Activated CD4-positive, alpha-beta T cell treated with anti-CD3 and anti-CD28 coated beads for 36 hours (primary cell): ENCODE measurements around the gene GPR107. TPM values are rescaled to one million over a fixed set of nuclear protein-coding genes. Genes with fewer than 3 reads are reported as not detected.
"Not testable (repeated sequence)": the region's sequence is repeated elsewhere in the genome, so short reads cannot be mapped to it uniquely, and the experiment has no call there.

Experiments
- ATAC-seq: fragments of 200-7000 bp; cut with Tn5 transposase; one replicate; pipeline ENCODE4 v1.10.0; 2021; ENCODE audit warnings: mild to moderate bottlenecking, moderate library complexity
- CTCF ChIA-PET: fragments of 350-600 bp; sonication (Branson Sonifier 250); formaldehyde crosslinking; loops from one replicate; lab custom pipeline; 2021; ENCODE audit warnings: antibody characterized with exemption; lab: Charles Lee
- POLR2A ChIA-PET: fragments of 350-600 bp; sonication (Branson Sonifier 250); formaldehyde crosslinking; loops from one replicate; lab custom pipeline; 2021; ENCODE audit warnings: antibody characterized with exemption, inconsistent platforms; lab: Charles Lee
- DNase-seq: peaks from one replicate; pipeline ENCODE4 v3.0.0-alpha.2; 2020
- H3K27ac Mint-ChIP-seq: one replicate; pipeline ENCODE4 v1.8.0; 2021; ENCODE audit warnings: mixed read lengths
- H3K27me3 Mint-ChIP-seq: one replicate; pipeline ENCODE4 v1.8.0; 2021; ENCODE audit warnings: mixed read lengths
- H3K36me3 Mint-ChIP-seq: one replicate; pipeline ENCODE4 v1.8.0; 2021; ENCODE audit warnings: low read depth, mixed read lengths
- H3K4me1 Mint-ChIP-seq: one replicate; pipeline ENCODE4 v1.8.0; 2021; ENCODE audit warnings: mixed read lengths
- H3K4me3 Mint-ChIP-seq: one replicate; pipeline ENCODE4 v1.8.0; 2021; ENCODE audit warnings: mild to moderate bottlenecking, moderate library complexity, mixed read lengths
- H3K9me3 Mint-ChIP-seq: one replicate; pipeline ENCODE4 v1.8.0; 2021; ENCODE audit warnings: low read depth, mixed read lengths
- intact Hi-C, 2 experiments: fragments of 100-400 bp; cut with DNase I in 1 of 2; cut with micrococcal nuclease in 1 of 2; formaldehyde crosslinking; loops; one replicate each; pipeline versions ENCODE4 v1.14.2 to v1.15.1; 2022 to 2024; cut with DNase I, micrococcal nuclease
- total RNA-seq, 2 experiments: library from RNA; stranded (reverse); gene quantifications; one replicate each; pipeline ENCODE4 v1.2.3, GENCODE V29; 2021

Gene GPR107
- 10 to 100 TPM; 17.7 to 19.7 TPM for total RNA-seq

- peak within 1 kb of the TSS; percentile 86 for H3K27ac Mint-ChIP-seq
- H3K4me1 Mint-ChIP-seq = peaks cover 30% of the 10 kb centered on the region
- intact Hi-C loops = loop anchor here in 1 of 2 experiments (1.0 to 10.0 kb wide), 6 partner anchors 10 to 409 kb away; partner anchors contain the start of genes ASB6, FNBP1 and TOR1A
- peak within 1 kb of the TSS; percentile 94 for H3K4me3 Mint-ChIP-seq
- CTCF ChIA-PET = interaction anchor here (0.8 to 2.4 kb wide), 6 partner anchors 13 to 169 kb away, joined by 3 to 12 read pairs (median 4); no protein-coding TSS in a partner anchor
- no peaks in the 10 kb centered on the region for H3K27me3 Mint-ChIP-seq
- peaks cover 7% of the 10 kb centered on the region for H3K36me3 Mint-ChIP-seq
- DNase-seq = peak; percentile 91
- POLR2A ChIA-PET = interaction anchor here (0.5 to 1.3 kb wide), 7 partner anchors 15 to 169 kb away, joined by 3 to 4 read pairs (median 3); no protein-coding TSS in a partner anchor
- no peaks in the 10 kb centered on the region for H3K9me3 Mint-ChIP-seq
- peak; percentile 90 for ATAC-seq
Observed at GRCh38 chr9:130053504-130054324, at the start of gene GPR107. Gene GPR107, plus strand, starts transcription at chr9:130053906. Its CDS starts 27 bp downstream, at chr9:130053933.

GRCh38 chr9:130003943-130004552 lies 49.7 kb upstream of the GPR107 start:
- Mint-ChIP-seq H3K36me3 (peaks cover 57% of the 10 kb centered on the region), H3K27ac (peak overlapping the region; percentile 37), H3K4me3 (no peak overlapping the region), H3K27me3 (no peaks in the 10 kb centered on the region), H3K4me1 (peaks cover 74% of the 10 kb centered on the region), H3K9me3 (no peaks in the 10 kb centered on the region)
- no peak for ATAC-seq
- DNase-seq = no peak
- ChIA-PET CTCF (no interaction called here), POLR2A (interaction anchor here (0.6 to 0.9 kb wide), 2 partner anchors 13 to 31 kb away, joined by 3 to 6 read pairs; no protein-coding TSS in a partner anchor)
- intact Hi-C loops = no loop called here

GRCh38 chr9:130006952-130007351 lies 46.8 kb upstream of the GPR107 start:
- not testable (repeated sequence) for H3K9me3 Mint-ChIP-seq, ATAC-seq, DNase-seq, H3K27me3 Mint-ChIP-seq
- H3K36me3 Mint-ChIP-seq = peaks cover 63% of the 10 kb centered on the region
- ChIA-PET CTCF (interaction anchor here (1.1 to 2.2 kb wide), 3 partner anchors 8 to 14 kb away, joined by 3 to 6 read pairs (median 4); no protein-coding TSS in a partner anchor), POLR2A (interaction anchor here (0.6 to 1.5 kb wide), 7 partner anchors 11 to 118 kb away, joined by 3 to 7 read pairs (median 4); no protein-coding TSS in a partner anchor)
- intact Hi-C loops = loop anchor here (1.0 kb wide), 1 partner anchor 12 kb away; no protein-coding TSS in a partner anchor
- peak overlapping the region; percentile 89 for H3K27ac Mint-ChIP-seq
- peak overlapping the region; percentile 35 for H3K4me3 Mint-ChIP-seq
- H3K4me1 Mint-ChIP-seq = peaks cover 78% of the 10 kb centered on the region

GRCh38 chr9:130008538-130008937 lies 45.2 kb upstream of the GPR107 start:
- H3K4me1 Mint-ChIP-seq = peaks cover 86% of the 10 kb centered on the region
- H3K9me3 Mint-ChIP-seq = peaks cover 6% of the 10 kb centered on the region
- peak overlapping the region; percentile 6 for H3K4me3 Mint-ChIP-seq
- ChIA-PET POLR2A (interaction anchor here (0.6 to 2.4 kb wide), 6 partner anchors 8 to 120 kb away, joined by 3 to 13 read pairs (median 3); no protein-coding TSS in a partner anchor), CTCF (interaction anchor here (0.5 to 2.2 kb wide), 11 partner anchors 8 to 123 kb away, joined by 3 to 7 read pairs (median 3); no protein-coding TSS in a partner anchor)
- DNase-seq (no peak), ATAC-seq (no peak)
- no peaks in the 10 kb centered on the region for H3K27me3 Mint-ChIP-seq
- intact Hi-C loops = no loop called here
- peak overlapping the region; percentile 89 for H3K27ac Mint-ChIP-seq
- H3K36me3 Mint-ChIP-seq = peaks cover 61% of the 10 kb centered on the region

- ChIA-PET CTCF (interaction anchor here (1.1 to 2.1 kb wide), 4 partner anchors 9 to 26 kb away, joined by 4 to 7 read pairs (median 6); no protein-coding TSS in a partner anchor), POLR2A (interaction anchor here (1.0 to 2.4 kb wide), 4 partner anchors 11 to 77 kb away, joined by 3 to 13 read pairs (median 6); no protein-coding TSS in a partner anchor)
- ATAC-seq, H3K4me3 Mint-ChIP-seq, H3K9me3 Mint-ChIP-seq, intact Hi-C loops, H3K27me3 Mint-ChIP-seq: not testable (repeated sequence)
- peaks cover 84% of the 10 kb centered on the region for H3K4me1 Mint-ChIP-seq
- H3K36me3 Mint-ChIP-seq = peaks cover 59% of the 10 kb centered on the region
- H3K27ac Mint-ChIP-seq = peak overlapping the region; percentile 92
- DNase-seq = peak; percentile 7
Observed at GRCh38 chr9:130009546-130009945, 44.2 kb upstream of the GPR107 start.

GRCh38 chr9:130010151-130010988 lies 43.3 kb upstream of the GPR107 start:
- peaks cover 61% of the 10 kb centered on the region for H3K36me3 Mint-ChIP-seq
- CTCF ChIA-PET = interaction anchor here (0.8 to 2.1 kb wide), 9 partner anchors 9 to 360 kb away, joined by 3 to 7 read pairs (median 4); no protein-coding TSS in a partner anchor
- peak; percentile 64 for DNase-seq

GRCh38 chr9:130013326-130013725 lies 40.4 kb upstream of the GPR107 start:
- intact Hi-C loops = no loop called here
- Mint-ChIP-seq H3K9me3 (peaks cover 9% of the 10 kb centered on the region), H3K27me3 (no peaks in the 10 kb centered on the region), H3K36me3 (peaks cover 66% of the 10 kb centered on the region), H3K4me3 (no peak overlapping the region), H3K4me1 (peaks cover 86% of the 10 kb centered on the region), H3K27ac (peak overlapping the region; percentile 45)
- no peak for DNase-seq
- no peak for ATAC-seq
- POLR2A ChIA-PET = interaction anchor here (1.0 kb wide), 1 partner anchor 18 kb away, joined by 3 read pairs; no protein-coding TSS in a partner anchor
- CTCF ChIA-PET = interaction anchor here (0.7 to 1.2 kb wide), 2 partner anchors 15 to 23 kb away, joined by 3 to 4 read pairs; no protein-coding TSS in a partner anchor

More at GRCh38 chr9:130010151-130010988, 43.3 kb upstream of the GPR107 start:
- Mint-ChIP-seq H3K4me3 (peak overlapping the region; percentile 39), H3K9me3 (peaks cover 6% of the 10 kb centered on the region), H3K27ac (peak overlapping the region; percentile 92), H3K27me3 (no peaks in the 10 kb centered on the region), H3K4me1 (peaks cover 90% of the 10 kb centered on the region)
- peak; percentile 69 for ATAC-seq
- POLR2A ChIA-PET = interaction anchor here (0.6 to 2.4 kb wide), 16 partner anchors 9 to 123 kb away, joined by 3 to 16 read pairs (median 6); no protein-coding TSS in a partner anchor
- intact Hi-C loops = no loop called here

GRCh38 chr9:130015353-130016019 lies 38.2 kb upstream of the GPR107 start:
- Mint-ChIP-seq H3K4me1 (peaks cover 84% of the 10 kb centered on the region), H3K4me3 (no peak overlapping the region)
- DNase-seq = no peak

GRCh38 chr9:130017076-130017475 lies 36.6 kb upstream of the GPR107 start:
- H3K4me3 Mint-ChIP-seq = peak overlapping the region; percentile 34
- H3K4me1 Mint-ChIP-seq = peaks cover 86% of the 10 kb centered on the region
- DNase-seq (no peak), ATAC-seq (no peak)
- POLR2A ChIA-PET = interaction anchor here (0.6 to 2.7 kb wide), 16 partner anchors 9 to 129 kb away, joined by 3 to 24 read pairs (median 5); no protein-coding TSS in a partner anchor
- H3K36me3 Mint-ChIP-seq = peaks cover 67% of the 10 kb centered on the region
- peaks cover 5% of the 10 kb centered on the region for H3K9me3 Mint-ChIP-seq
- H3K27ac Mint-ChIP-seq = peak overlapping the region; percentile 96
- no peaks in the 10 kb centered on the region for H3K27me3 Mint-ChIP-seq
- CTCF ChIA-PET = interaction anchor here (0.7 to 1.7 kb wide), 12 partner anchors 8 to 129 kb away, joined by 3 to 17 read pairs (median 4); no protein-coding TSS in a partner anchor
- intact Hi-C loops = loop anchor here (2.0 kb wide), 2 partner anchors 18 kb away; no protein-coding TSS in a partner anchor

More at GRCh38 chr9:130015353-130016019, 38.2 kb upstream of the GPR107 start:
- peaks cover 65% of the 10 kb centered on the region for H3K36me3 Mint-ChIP-seq
- intact Hi-C loops = loop anchor here (1.0 to 2.0 kb wide), 4 partner anchors 14 to 23 kb away; no protein-coding TSS in a partner anchor
- ChIA-PET POLR2A (interaction anchor here (0.6 to 0.7 kb wide), 2 partner anchors 15 to 35 kb away, joined by 4 to 12 read pairs; no protein-coding TSS in a partner anchor), CTCF (interaction anchor here (0.6 to 0.8 kb wide), 3 partner anchors 9 to 24 kb away, joined by 3 to 4 read pairs (median 3); no protein-coding TSS in a partner anchor)
- H3K27ac Mint-ChIP-seq = peak overlapping the region; percentile 42
- no peaks in the 10 kb centered on the region for H3K27me3 Mint-ChIP-seq
- H3K9me3 Mint-ChIP-seq = peaks cover 9% of the 10 kb centered on the region
- ATAC-seq = no peak
